HepG2 (cell line): ENCODE measurements around the gene JAKMIP2. TPM values are rescaled to one million over a fixed set of nuclear protein-coding genes. Genes with fewer than 3 reads are reported as not detected.
A peak's percentile ranks its signal among the peaks of the same experiment; 100 is the strongest.

ENCODE experiments used
- EEA1 ChIP-seq: sonication (generic); formaldehyde crosslinking; IDR thresholded peaks from 2 replicates; pipeline ENCODE4 v1.5.1; 2020; ENCODE audit warnings: mild to moderate bottlenecking, missing genetic modification reagents, borderline replicate concordance
- FOXJ3 ChIP-seq: sonication (generic); formaldehyde crosslinking; IDR thresholded peaks from 2 replicates; pipeline ENCODE4 v1.4.0; 2020; ENCODE audit warnings: missing genetic modification reagents, mild to moderate bottlenecking, borderline replicate concordance
- GTF2F1 ChIP-seq: fragments of 150-350 bp; IDR thresholded peaks from 2 replicates; pipeline ENCODE4 v1.6.1; 2014; ENCODE audit warnings: low read length
- HNRNPK ChIP-seq: fragments of 200-400 bp; formaldehyde crosslinking; IDR thresholded peaks from 2 replicates; pipeline ENCODE4 v1.6.1; 2018; ENCODE audit warnings: low read length, low read depth, moderate library complexity, mild to moderate bottlenecking; ENCODE audit not compliant: poor library complexity, severe bottlenecking
- MEIS2 ChIP-seq: sonication (generic); formaldehyde crosslinking; IDR thresholded peaks from 2 replicates; pipeline ENCODE4 v1.9.0; 2021; ENCODE audit warnings: mild to moderate bottlenecking, missing genetic modification reagents
- NCOA2 ChIP-seq: sonication (generic); formaldehyde crosslinking; IDR thresholded peaks from 2 replicates; pipeline ENCODE4 v1.8.0; 2022; ENCODE audit warnings: inconsistent platforms
- RAD51 ChIP-seq: fragments of 450-650 bp; IDR thresholded peaks from 2 replicates; pipeline ENCODE4 v1.6.1; 2016; ENCODE audit warnings: borderline replicate concordance
- SOX5 ChIP-seq: IDR thresholded peaks from 2 replicates; pipeline ENCODE4 v1.6.1; 2016; ENCODE audit warnings: borderline replicate concordance
- STAT5B ChIP-seq: sonication (generic); formaldehyde crosslinking; IDR thresholded peaks from 2 replicates; pipeline ENCODE4 v1.4.0; 2020; ENCODE audit warnings: missing genetic modification reagents
- ZBTB26 ChIP-seq: IDR thresholded peaks from 2 replicates; pipeline ENCODE4 v1.6.1; 2016; ENCODE audit warnings: missing compliant biosample characterization, missing genetic modification reagents, borderline replicate concordance
- ZBTB3 ChIP-seq: sonication (generic); formaldehyde crosslinking; IDR thresholded peaks from 2 replicates; pipeline ENCODE4 v1.4.0; 2020; ENCODE audit warnings: low read depth, mild to moderate bottlenecking, moderate library complexity, missing genetic modification reagents, borderline replicate concordance
- ZBTB38 ChIP-seq: sonication (generic); formaldehyde crosslinking; IDR thresholded peaks from 2 replicates; pipeline ENCODE4 v1.5.1; 2020; ENCODE audit warnings: mild to moderate bottlenecking, missing genetic modification reagents
- ZNF468 ChIP-seq: sonication (generic); formaldehyde crosslinking; IDR thresholded peaks from 2 replicates; pipeline ENCODE4 v1.8.0; 2022; ENCODE audit warnings: mild to moderate bottlenecking, moderate library complexity, missing genetic modification reagents
- ZNF550 ChIP-seq: sonication (generic); formaldehyde crosslinking; IDR thresholded peaks from 2 replicates; pipeline ENCODE4 v1.4.0; 2020; ENCODE audit warnings: mild to moderate bottlenecking, missing genetic modification reagents, borderline replicate concordance
- ZNF563 ChIP-seq: sonication (generic); formaldehyde crosslinking; IDR thresholded peaks from 2 replicates; pipeline ENCODE4 v1.8.0; 2022; ENCODE audit warnings: mild to moderate bottlenecking, moderate library complexity, missing genetic modification reagents
- ZNF614 ChIP-seq: IDR thresholded peaks from 2 replicates; pipeline ENCODE4 v1.6.1; 2018; ENCODE audit warnings: missing biosample characterization, missing genetic modification reagents, inconsistent platforms, borderline replicate concordance
- ZNF781 ChIP-seq: sonication (generic); formaldehyde crosslinking; IDR thresholded peaks from 2 replicates; pipeline ENCODE4 v1.5.1; 2020; ENCODE audit warnings: borderline replicate concordance, mild to moderate bottlenecking, missing genetic modification reagents; ENCODE audit errors: not compliant biosample characterization
- ZSCAN20 ChIP-seq: sonication (generic); formaldehyde crosslinking; IDR thresholded peaks from 2 replicates; pipeline ENCODE4 v1.4.0; 2020; ENCODE audit warnings: missing genetic modification reagents, mild to moderate bottlenecking, borderline replicate concordance
- polyA plus RNA-seq, 8 experiments: library from polyadenylated mRNA; depleted of rRNA in 3 of 8; stranded (reverse) in 7 of 8; unstranded in 1 of 8; fragments of >200 nt; fragmentation: Illumina TruSeq in 4 of 8; extraction: Trizol in 4 of 8; gene quantifications; 2 replicates each; pipeline versions ENCODE4 v1.2.1 to v1.2.3, GENCODE V29; 2011 to 2016; ENCODE audit warnings: low read depth in 4 of 8, missing spikeins in 1 of 8, mixed read lengths in 1 of 8; ENCODE audit not compliant: insufficient read depth in 1 of 8
- total RNA-seq, 5 experiments: library from RNA; depleted of rRNA; stranded (reverse); fragments of >200 nt; fragmentation: Illumina TruSeq; extraction: Trizol; gene quantifications; 2 replicates each; pipeline ENCODE4 v1.2.3, GENCODE V29; 2016; ENCODE audit warnings: low read depth in 1 of 5
- TF ChIP-seq, protein P1 (sequence below): sonication (generic); formaldehyde crosslinking; IDR thresholded peaks from 2 replicates; pipeline ENCODE4 v1.5.0; 2020; ENCODE audit warnings: missing genetic modification reagents
- TF ChIP-seq, protein P2 (sequence below): sonication (generic); formaldehyde crosslinking; conservative IDR thresholded peaks from 2 replicates; pipeline ENCODE4 v1.4.0; 2020; ENCODE audit warnings: mild to moderate bottlenecking, missing genetic modification reagents, moderate library complexity
- TF ChIP-seq, protein P3 (sequence below): sonication (generic); formaldehyde crosslinking; IDR thresholded peaks from 2 replicates; pipeline ENCODE4 v1.9.0; 2021; ENCODE audit warnings: missing genetic modification reagents, borderline replicate concordance

JAKMIP2 gene
- total and polyA plus RNA-seq, 2 of the 13 experiments (the other 11 are each of a cell fraction or from before 2014, with no cell fraction given): 0.04 to 2.1 TPM

GRCh38 chr5:147659166-147659929 lies 123.2 kb downstream of the JAKMIP2 start (continued):
- TF ChIP-seq GTF2F1: no peak
- no peak for TF ChIP-seq ZNF781 (CRISPR knock-in tag)
- no peak for TF ChIP-seq ZNF563
- TF ChIP-seq HNRNPK: no peak
- no peak for TF ChIP-seq ZNF468 (CRISPR knock-in tag)
- peak; percentile 53; the same call in 1 of the 2 replicates for TF ChIP-seq SOX5 (CRISPR knock-in tag)
- no peak for TF ChIP-seq ZBTB38 (CRISPR knock-in tag)
- TF ChIP-seq, protein P1, sequence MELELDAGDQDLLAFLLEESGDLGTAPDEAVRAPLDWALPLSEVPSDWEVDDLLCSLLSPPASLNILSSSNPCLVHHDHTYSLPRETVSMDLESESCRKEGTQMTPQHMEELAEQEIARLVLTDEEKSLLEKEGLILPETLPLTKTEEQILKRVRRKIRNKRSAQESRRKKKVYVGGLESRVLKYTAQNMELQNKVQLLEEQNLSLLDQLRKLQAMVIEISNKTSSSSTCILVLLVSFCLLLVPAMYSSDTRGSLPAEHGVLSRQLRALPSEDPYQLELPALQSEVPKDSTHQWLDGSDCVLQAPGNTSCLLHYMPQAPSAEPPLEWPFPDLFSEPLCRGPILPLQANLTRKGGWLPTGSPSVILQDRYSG (CRISPR knock-in tag): no peak
- TF ChIP-seq MEIS2 (CRISPR knock-in tag): no peak
- peak; percentile 74; the same call in 1 of the 2 replicates for TF ChIP-seq FOXJ3 (CRISPR knock-in tag)
- no peak for TF ChIP-seq NCOA2 (CRISPR knock-in tag)
- TF ChIP-seq, protein P2, sequence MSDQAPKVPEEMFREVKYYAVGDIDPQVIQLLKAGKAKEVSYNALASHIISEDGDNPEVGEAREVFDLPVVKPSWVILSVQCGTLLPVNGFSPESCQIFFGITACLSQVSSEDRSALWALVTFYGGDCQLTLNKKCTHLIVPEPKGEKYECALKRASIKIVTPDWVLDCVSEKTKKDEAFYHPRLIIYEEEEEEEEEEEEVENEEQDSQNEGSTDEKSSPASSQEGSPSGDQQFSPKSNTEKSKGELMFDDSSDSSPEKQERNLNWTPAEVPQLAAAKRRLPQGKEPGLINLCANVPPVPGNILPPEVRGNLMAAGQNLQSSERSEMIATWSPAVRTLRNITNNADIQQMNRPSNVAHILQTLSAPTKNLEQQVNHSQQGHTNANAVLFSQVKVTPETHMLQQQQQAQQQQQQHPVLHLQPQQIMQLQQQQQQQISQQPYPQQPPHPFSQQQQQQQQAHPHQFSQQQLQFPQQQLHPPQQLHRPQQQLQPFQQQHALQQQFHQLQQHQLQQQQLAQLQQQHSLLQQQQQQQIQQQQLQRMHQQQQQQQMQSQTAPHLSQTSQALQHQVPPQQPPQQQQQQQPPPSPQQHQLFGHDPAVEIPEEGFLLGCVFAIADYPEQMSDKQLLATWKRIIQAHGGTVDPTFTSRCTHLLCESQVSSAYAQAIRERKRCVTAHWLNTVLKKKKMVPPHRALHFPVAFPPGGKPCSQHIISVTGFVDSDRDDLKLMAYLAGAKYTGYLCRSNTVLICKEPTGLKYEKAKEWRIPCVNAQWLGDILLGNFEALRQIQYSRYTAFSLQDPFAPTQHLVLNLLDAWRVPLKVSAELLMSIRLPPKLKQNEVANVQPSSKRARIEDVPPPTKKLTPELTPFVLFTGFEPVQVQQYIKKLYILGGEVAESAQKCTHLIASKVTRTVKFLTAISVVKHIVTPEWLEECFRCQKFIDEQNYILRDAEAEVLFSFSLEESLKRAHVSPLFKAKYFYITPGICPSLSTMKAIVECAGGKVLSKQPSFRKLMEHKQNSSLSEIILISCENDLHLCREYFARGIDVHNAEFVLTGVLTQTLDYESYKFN (CRISPR knock-in tag): peak; percentile 70
- no peak for TF ChIP-seq ZBTB3 (CRISPR knock-in tag)
- no peak for TF ChIP-seq ZSCAN20 (CRISPR knock-in tag)
- TF ChIP-seq EEA1: no peak
- TF ChIP-seq RAD51: no peak
- TF ChIP-seq ZNF550: no peak
- no peak for TF ChIP-seq ZBTB26 (CRISPR knock-in tag)
- TF ChIP-seq, protein P3, sequence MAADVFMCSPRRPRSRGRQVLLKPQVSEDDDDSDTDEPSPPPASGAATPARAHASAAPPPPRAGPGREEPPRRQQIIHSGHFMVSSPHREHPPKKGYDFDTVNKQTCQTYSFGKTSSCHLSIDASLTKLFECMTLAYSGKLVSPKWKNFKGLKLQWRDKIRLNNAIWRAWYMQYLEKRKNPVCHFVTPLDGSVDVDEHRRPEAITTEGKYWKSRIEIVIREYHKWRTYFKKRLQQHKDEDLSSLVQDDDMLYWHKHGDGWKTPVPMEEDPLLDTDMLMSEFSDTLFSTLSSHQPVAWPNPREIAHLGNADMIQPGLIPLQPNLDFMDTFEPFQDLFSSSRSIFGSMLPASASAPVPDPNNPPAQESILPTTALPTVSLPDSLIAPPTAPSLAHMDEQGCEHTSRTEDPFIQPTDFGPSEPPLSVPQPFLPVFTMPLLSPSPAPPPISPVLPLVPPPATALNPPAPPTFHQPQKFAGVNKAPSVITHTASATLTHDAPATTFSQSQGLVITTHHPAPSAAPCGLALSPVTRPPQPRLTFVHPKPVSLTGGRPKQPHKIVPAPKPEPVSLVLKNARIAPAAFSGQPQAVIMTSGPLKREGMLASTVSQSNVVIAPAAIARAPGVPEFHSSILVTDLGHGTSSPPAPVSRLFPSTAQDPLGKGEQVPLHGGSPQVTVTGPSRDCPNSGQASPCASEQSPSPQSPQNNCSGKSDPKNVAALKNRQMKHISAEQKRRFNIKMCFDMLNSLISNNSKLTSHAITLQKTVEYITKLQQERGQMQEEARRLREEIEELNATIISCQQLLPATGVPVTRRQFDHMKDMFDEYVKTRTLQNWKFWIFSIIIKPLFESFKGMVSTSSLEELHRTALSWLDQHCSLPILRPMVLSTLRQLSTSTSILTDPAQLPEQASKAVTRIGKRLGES (CRISPR knock-in tag): no peak
- no peak for TF ChIP-seq STAT5B
- TF ChIP-seq ZNF614: no peak
